GM21381 (cell line): ENCODE data around the gene CCDC134.

Source experiments
- ATAC-seq: cut with Tn5 transposase; IDR thresholded peaks from one replicate; pipeline ENCODE4 v1.9.1; 2021; ENCODE audit warnings: mild to moderate bottlenecking, moderate library complexity; ENCODE audit not compliant: unreplicated experiment

Gene CCDC134

DNA sequence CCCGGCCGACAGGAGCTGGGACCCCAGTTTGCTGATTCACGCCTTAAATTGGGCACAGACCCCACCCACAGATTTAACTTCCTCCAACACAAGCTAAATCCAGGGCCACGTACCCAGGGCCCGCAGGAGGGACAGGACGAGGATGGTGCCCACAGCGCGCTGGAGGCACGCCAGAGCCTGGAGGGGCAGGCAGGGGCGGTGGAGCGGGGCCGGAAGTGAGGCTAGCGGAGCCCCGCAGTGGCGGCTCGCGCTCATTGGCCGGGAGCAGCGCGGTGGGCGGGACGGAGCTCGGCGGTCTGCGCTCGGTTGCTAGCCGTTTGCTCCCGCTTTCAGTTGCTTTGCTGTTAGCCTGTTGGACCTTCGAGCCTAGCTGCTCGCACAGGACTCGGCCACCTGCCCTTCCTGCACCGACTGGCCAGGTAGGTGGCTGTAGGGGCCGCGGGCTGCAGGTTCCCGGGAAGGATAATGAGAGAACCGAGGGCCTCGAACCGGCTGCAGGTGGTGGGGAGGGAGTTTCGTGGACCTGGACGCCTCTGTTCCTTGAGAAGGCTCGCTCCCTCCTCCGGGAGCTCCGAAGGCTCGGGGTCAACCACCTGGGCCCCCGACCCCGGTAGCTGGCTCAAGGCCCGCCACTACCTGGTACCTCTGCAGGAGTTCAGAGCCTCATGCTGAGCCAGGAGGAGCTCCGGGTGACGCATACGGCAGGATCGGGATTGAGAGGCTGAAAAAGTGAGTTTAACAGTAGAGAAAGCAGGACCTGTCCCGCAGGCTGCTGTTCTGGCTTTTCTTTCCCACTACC lies at the start of gene CCDC134:
Gene CCDC134 (plus strand): TSS at position 332 of the 799 bp plus-strand sequence. CDS start 8,212 bp downstream, outside the sequence.
- ATAC-seq = peak; percentile 89

DNA sequence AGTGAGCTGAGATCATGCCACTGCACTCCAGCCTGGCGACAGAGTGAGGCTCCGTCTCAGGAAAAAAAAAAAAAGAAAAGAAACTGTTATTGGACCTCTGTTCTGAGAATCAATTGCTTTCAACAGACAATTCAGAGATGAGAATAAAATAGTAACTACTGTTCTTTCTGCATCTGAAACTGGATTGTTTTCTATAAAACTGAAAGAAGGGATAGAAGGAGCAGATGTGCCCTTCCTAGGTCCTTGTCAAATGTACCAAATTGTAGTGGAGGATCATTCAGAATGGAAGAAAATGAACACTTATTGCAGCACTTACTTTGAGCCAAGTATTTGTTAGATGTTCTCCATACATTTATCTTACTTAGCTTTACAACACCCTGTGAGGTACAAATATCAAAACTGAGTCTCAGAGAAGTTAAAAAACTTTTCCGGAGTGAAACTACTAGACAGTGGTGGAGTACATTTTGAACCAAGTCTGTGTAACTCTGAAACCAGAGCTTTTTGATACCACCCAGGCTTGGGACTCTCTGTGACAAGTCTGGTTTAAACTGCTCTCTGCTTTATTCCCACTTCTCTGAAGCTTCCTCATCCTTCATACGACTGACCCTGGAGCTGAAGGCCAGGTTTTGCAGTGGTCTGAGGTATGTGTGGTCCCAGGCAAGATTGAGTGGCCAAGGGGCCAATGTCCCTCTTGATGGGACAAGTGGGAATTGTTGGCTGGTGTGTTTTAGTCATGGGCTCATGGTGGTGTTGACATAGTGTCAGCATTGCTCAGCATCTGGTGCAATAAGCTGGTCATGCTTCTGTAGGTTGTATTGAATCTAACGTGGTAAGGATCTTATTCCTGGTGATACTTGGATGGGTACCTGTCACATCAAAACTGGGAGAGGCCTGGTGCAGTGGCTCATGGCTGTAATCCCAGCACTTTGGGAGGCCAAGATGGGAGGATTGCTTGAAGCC lies 48.2 kb upstream of the CCDC134 start:
- no peak for ATAC-seq

DNA sequence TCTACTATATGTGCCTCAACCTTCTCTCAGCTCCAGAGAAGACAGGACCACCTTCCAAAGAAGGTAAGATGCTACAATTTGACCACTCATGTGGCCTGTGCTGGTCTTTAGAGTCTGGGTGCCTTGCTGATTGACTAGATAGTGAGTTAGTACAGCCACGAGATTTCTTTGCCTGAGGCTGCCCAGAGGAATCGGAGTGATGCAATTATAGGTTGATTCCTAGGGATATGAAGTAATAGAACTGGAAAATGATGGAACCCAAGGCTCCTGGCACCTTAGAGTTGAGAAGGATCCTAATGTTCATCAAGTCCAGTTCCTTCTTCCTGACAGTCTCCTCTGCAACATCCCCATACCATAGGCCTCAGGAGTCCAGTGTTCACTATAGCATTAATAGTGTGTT lies 46.5 kb upstream of the CCDC134 start:
- ATAC-seq = no peak

DNA sequence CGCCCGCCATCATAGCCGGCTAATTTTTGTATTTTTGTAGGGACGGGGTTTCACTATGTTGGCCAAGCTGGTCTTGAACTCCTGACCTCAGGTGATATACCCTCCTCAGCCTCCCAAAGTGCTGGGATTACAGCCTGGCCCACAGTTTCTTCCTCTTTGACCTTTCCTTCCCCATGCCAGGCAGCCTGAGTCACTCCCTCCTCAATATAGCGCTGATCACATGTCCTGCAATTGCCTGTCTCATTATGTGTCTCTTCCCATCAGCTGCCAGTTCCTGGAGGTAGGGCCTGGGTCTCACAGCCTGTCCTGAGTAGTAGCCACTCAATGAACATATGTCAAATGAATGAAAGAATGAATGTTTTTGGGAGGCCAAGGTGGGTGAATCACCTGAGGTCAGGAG lies 43.0 kb upstream of the CCDC134 start:
- no peak for ATAC-seq

DNA sequence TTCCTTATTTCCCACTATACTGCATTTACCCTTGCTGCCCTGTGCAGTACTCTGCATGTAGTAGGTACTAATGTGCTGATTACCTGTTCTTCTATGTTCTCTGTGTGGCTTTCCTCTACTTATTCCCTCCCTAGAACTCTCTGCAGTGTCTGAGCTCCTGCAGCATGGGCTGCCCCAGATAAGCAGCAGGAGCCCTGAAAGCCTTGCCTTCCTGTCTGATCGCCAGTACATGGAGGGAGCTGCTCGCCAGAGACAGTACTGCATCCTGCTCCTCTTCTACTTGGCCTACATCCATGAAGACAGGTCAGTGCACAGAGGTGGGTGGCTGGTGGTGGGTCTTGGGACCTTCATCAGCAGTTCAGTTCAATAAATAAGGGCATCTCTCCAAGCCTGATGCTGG lies 42.2 kb upstream of the CCDC134 start:
- ATAC-seq = no peak

DNA sequence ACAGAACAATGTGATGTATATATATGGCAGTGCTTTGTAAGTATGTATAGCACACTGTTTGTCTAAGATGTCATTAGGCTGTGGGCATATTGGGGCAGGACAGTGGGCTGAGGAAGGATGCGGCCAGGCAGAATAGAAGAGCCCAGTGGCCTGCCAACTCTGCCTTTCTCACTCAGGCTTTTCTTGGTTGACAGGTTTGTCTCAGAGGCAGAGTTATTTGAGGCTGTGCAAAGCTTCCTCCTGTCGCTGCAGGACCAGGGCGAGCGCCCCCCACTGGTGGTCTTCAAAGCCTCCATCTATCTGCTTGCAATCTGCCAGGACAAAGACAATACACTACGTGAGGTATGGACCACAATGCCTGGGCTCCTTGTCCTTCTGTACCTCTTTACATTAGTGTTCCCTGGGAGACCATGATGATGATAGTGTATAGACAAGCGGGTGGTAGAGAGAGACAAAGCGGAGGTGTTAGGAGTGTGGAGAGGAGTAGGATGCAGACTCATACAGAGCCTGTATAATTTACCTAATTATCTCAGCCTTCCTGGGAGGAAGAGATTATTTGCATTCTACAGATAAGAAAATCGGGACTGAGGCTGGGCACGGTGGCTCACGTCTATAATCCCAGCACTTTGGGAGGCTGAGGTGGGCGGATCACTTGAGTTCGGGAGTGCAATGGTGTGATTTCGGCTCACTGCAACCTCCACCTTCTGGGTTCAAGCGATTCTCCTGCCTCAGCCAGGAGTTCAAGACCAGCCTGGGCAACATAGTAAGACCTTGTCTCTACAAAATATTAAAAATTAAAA lies 37.3 kb upstream of the CCDC134 start:
- no peak for ATAC-seq

DNA sequence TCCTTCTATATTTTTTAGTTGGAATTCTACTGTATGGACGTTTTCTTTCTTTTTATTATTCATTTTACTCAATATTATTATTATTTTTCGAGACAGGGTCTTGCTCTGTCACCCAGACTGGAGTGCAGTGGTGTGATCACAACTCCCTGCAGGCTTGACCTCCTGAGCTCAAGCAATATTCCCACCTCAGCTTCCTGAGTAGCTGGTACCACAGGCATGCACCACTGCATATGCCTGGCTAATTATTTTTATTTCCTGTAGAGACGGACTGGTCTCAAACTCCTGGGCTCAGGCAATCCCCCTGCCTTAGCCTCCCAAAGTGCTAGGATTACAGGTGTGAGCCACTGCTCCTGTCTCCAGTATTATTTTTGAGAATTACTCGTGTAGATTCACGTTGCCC lies 34.0 kb upstream of the CCDC134 start:
- no peak for ATAC-seq

DNA sequence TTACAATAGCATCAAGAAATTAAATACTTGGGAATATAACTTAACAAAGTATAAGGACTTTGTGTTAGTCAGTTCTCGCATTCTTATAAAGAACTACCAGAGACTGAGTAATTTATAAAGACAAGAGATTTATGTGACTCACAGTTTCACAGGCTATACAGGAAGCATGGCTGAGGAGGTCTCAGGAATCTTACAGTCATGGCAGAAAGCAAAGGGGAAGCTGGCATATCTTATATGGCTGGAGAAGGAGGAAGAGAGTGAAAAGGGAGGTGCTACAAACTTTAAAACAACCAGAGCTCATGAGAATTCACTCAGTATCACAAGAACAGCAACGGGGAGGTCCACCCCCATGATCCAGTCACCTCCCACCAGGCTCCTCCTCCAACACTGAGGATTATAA lies 32.0 kb upstream of the CCDC134 start:
- ATAC-seq = no peak

DNA sequence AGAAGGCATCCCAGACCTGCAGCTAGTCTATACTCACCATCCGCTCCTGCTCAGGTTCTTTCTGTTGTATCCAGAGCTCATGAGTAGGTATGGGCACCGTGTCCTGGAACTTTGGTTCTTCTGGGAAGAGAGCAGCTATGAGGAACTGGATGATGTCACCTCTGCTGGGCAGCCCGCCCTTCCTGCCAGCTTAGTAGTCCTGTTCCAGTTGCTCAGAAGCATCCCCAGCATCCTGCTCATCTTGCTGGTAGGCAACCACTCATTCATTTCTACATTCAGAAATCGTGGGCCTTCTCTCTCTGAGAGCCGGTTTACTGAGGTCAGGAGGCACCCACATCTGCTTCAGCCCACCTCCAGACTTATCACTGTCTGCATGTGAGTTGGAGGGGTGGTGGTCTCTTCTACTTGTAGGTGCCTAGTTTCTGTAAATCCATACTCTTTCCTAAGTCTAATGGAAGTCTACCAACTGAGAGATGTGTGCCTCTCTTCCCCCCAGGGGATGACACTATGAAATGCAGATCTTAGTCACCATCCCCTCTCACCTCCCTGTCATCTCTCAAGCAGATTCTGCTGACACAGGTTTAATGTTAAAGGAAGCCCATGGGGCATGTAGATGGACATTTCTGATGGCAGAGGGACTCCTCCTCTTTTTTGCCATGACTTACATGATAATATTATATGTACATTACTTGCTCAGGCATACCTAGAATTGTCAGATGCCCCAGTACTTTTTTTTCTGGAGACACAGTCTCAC lies 29.6 kb upstream of the CCDC134 start:
- ATAC-seq = no peak

DNA sequence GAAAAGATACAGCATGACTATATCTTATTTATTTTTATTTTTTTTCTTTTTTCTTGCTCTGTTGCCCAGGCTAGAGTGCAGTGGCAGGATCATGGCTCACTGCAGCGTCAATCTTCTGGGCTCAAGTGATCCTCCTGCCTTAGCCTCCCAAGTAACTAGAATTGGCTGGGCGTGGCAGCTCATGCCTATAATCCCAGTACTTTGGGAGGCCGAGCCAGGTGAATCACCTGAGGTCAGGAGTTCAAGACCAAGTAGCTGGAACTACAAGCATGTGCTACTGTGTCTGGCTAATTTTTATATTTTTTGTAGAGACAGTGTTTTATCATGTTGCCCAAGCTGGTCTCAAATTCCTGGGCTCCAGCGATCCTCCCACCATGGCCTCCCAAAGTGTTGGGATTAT lies 28.3 kb upstream of the CCDC134 start:
- ATAC-seq = no peak

DNA sequence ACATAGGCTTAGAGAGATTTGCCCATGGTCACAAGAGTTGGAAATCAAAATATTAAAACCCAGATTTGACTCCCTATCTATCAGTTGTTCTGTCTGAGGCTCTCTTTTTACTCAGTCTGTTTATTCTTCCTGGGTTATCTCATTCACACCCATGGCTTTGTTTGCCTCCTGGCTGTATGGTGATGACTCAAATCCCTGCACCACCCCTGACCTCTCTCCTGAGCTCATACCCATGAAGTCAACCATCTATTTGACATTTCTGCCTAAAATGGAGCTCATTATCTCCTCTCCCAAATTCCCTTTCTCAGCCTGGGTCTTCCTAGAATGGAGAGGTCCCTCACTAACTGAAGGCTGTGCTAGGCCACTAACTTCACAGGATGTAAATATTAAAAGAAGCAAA lies 27.8 kb upstream of the CCDC134 start:
- ATAC-seq = no peak

DNA sequence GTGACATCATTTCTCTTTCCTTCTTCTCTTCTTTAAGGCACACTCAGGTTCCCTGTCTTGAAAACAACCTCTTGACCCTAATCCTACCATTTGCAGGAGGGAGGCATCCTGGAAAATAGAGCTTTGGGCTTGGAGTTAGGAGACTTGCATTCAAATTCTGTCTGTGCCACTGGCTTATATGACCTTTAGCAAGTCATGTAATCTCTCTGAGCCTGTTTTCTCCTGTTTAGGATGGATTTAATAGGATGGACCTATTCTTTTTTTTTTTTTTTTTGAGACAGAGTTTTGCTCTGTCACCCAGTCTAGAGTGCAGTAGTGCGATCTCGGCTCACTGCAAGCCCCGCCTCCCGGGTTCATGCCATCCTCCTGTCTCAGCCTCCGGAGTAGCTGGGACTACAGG lies 25.1 kb upstream of the CCDC134 start:
- ATAC-seq = no peak

DNA sequence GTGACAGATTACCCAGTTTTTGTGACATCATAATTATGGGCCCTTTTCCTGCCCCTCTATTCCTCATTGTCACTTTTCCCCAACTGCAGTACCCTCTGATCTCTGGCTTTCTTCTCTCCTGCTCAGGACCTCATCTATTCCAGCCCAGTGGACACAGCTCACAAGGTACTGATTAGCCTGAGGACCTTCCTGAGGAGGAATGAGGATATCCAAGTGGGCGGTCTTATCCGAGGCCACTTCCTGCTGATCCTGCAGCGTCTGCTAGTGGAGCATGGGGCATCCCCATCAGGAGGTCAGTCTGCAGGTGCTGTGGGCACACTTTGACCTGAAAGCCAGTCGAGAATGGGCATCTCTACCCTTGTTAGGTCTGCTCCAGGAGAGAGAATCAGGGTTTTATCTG lies 24.5 kb upstream of the CCDC134 start:
- ATAC-seq = no peak

DNA sequence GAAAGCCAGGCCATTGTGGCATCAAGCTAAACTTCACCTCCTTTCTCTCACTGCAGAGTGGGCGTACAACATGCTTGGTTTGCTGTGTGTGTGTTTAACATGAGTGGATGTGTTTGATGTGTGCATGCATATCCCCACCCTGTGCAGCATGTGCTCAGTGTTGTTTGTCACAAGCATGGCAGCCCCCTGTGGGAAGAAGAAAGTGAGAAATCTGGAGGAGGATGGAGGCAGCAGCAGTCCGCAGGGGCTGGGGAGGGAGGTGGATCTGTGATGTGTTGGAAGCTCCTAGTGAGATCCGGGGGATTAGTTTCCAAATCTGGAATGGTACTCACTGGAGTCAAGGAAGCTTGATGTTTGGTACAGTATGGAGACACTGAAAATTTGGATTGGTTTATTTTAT lies 24.1 kb upstream of the CCDC134 start:
- ATAC-seq = no peak

DNA sequence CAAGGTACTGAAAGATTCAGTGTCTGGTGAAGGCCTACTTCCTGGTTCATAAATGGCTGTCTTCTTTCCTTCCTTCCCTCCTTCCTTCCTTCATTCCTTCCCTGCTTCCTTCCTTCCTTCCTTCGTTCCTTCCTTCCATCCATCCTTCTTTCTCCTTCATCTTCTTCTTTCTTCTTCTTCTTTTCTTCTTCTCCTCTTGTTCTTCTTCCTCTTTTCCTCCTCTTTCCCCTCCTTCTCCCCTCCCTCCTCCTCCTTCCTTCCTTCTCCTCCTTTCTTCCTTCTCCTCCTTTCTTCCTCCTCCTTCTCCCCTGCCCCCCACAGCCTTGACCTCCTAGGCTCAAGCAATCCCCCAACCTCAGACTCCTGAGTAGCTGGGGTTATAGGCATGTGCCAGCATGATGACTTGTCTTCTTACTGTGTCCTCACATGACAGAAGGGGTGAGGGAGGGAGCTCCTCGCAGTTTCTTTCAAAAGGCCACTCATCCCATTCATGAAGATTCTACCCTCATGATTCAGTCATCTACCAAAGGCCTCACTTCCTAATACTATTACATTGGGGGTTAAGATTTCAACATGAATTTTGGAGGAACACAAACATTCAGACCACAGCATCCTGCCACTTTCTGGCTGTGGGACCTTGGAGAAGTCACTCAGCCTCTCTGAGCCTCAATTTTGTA lies 22.6 kb upstream of the CCDC134 start:
- no peak for ATAC-seq

DNA sequence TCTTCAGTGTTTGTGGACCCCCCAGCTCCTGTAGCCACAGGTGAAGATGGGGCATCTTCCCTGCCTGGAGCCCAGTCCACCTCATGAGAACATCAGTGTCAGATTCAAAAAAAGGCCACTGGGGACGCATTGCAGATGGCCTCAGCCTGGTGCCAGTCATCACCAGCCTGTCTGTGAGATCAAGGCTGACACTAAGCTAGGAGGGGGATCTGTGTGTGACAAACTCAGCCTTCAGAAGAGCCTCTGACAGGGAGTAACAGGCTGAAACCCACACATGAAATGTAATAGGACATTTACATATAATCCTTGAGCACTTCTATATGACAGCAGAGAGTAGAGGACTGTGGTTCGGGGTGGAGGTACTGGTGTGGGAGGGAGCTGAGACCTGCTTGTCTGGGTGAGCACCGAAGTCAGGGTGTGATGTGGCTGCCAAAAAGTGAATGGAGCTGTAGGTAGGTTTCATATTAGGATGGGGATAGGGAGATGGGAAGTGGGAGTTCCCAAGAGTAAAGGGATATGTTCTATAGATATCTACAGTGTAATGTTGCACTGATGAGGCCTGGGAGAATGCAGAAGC lies 20.5 kb upstream of the CCDC134 start:
- no peak for ATAC-seq

DNA sequence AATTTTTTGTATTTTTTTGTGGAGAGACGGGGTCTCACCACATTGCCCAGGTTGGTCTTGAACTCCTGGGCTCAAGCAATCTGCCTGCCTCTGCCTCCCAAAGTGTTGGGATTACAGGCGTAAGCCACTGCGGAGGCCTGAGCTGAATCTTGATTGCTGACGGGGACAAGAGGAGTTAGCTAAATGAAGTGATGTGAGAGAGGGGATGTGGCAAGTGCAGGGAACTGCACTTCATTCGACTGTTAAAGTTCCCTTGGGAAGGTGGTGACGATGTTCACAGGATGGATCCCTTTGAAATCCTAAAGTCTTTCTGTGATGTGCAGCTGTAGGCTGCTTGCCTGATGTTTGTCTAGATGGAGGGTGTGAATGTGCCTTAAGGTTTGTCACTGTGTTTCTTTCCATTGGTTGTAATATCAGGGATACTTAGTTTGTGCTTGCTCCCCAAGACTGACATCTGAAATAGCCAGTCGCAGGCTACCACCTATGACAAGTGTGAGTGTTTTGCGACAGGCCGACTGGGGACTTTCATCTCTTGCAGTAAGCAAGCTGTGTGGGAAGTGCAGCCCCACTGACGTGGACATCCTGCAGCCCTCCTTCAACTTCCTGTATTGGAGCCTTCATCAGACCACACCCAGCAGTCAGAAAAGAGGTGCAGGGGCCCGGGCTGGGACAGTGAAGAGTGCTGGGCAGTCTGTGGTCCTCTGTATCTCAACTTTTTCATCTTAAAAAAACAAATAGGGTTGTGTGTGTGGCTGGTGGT lies 19.6 kb upstream of the CCDC134 start:
- ATAC-seq = peak; percentile 88

DNA sequence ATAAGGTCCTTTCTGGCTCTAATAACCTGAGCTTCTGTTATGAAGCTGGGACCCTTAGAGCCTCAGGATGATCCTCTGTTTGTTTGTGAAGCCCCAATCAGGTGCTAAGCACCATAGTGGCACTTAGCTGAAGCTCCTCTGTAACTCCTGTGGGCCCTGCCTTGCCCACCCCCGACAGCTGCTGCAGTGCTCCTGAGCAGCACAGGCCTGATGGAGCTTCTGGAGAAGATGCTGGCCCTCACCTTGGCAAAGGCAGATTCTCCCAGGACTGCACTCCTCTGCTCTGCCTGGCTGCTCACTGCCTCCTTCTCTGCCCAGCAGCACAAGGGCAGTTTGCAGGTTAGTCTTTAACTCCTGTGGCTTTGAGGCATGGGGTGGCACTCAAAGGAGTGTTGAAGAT lies 19.0 kb upstream of the CCDC134 start:
- ATAC-seq = peak; percentile 13

DNA sequence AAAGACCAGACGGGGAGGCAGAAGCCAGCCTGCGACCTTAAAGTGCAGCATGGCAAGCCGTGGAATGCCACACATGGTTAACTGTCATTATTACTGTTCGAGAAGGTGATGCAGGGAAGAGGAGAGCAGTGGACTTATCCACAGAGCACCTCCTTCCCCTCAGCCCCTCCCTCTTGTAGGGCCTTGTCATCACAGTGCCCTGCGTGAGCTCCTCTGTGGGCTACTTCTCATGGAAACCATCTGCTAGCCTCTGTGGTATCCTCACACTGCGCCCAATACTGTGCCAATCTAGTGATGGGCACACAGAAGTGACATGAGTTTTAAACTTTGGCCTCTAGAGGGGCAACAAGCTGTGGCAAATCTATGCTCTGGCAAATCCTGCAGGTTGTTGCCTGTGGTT lies 18.2 kb upstream of the CCDC134 start:
- no peak for ATAC-seq
